Esophagus squamous epithelium (tissue), 5 donors: ENCODE data around the gene SLCO1A2. TPM values are rescaled to one million over a fixed set of nuclear protein-coding genes. Genes with fewer than 3 reads are reported as not detected.

ENCODE experiments used
- DNase-seq: peaks from one replicate; lab custom pipeline; 2025; lab: John Stamatoyannopoulos, UW
- H3K27ac ChIP-seq, 4 donors: fragments of 200-600 bp; sonication (generic); one replicate each; pipeline ENCODE4 v1.5.1; 2016 to 2019; ENCODE audit warnings: mild to moderate bottlenecking in 1 of 4
- H3K27me3 ChIP-seq, 4 donors: fragments of 200-600 bp; sonication (generic); 1 replicate in 3 of 4; 2 replicates in 1 of 4; pipeline versions ENCODE4 v1.5.1 to v1.6.0; 2017 to 2021; ENCODE audit warnings: antibody characterized with exemption in 1 of 4
- H3K36me3 ChIP-seq, 3 donors: fragments of 200-600 bp; sonication (generic); one replicate each; pipeline ENCODE4 v1.5.1; 2016 to 2019
- H3K4me1 ChIP-seq, 3 donors: fragments of 200-600 bp; sonication (generic); one replicate each; pipeline ENCODE4 v1.5.1; 2017 to 2019
- H3K4me3 ChIP-seq, 4 donors: fragments of 200-600 bp; sonication (generic); 1 replicate in 3 of 4; 2 replicates in 1 of 4; pipeline ENCODE4 v1.5.1; 2016 to 2019; ENCODE audit warnings: mild to moderate bottlenecking in 2 of 4, moderate library complexity in 1 of 4
- H3K9me3 ChIP-seq, 3 donors: fragments of 200-600 bp; sonication (generic); one replicate each; pipeline ENCODE4 v1.5.1; 2016 to 2019
- CTCF ChIP-seq, 6 experiments: fragments of 450-650 bp in 4 of 6; fragments of 200-600 bp in 2 of 6; sonication (generic) in 2 of 6; IDR thresholded peaks; one replicate each; pipeline ENCODE4 v1.5.1; 2016 to 2019; ENCODE audit warnings: antibody characterized with exemption in 6 of 6, mild to moderate bottlenecking in 4 of 6, moderate library complexity in 4 of 6
- POLR2A ChIP-seq, 4 donors: fragments of 450-650 bp; IDR thresholded peaks; one replicate each; pipeline ENCODE4 v1.6.1; 2017; ENCODE audit warnings: antibody characterized with exemption in 4 of 4, mild to moderate bottlenecking in 4 of 4, moderate library complexity in 3 of 4
- WGBS, 2 donors: methylation state at CpG; one replicate each; pipeline ENCODE4 v1.1.5; 2018; 5-methylcytosine and 5-hydroxymethylcytosine counted together
- intact Hi-C: fragments of 100-400 bp; cut with DNase I; formaldehyde crosslinking; loops from one replicate; pipeline ENCODE4 v1.15.0; 2022
- total RNA-seq, 4 donors: library from RNA; depleted of rRNA; stranded (reverse); fragments of >200 nt; gene quantifications; one replicate each; pipeline ENCODE4 v1.1.0, GENCODE V29; 2016
- donor health status: DM: yes; HTN: yes; CAD: no.

The SLCO1A2 gene
- total RNA-seq, 4 donors from 2014 or later, result not detected

- no peak overlapping the region for H3K4me3 ChIP-seq
- no peak for TF ChIP-seq CTCF (IDR thresholded peaks at IDR 0.05)
- no peak for TF ChIP-seq POLR2A (IDR thresholded peaks at IDR 0.05)
- intact Hi-C loops, result no loop called here
- no peaks in the 10 kb centered on the region for H3K27me3 ChIP-seq
- H3K27ac ChIP-seq, result no peak overlapping the region
- WGBS, 2 donors, result 56 to 58% methylated on average over 1 of the region's 1 CpG
- H3K36me3 ChIP-seq, result no peaks in the 10 kb centered on the region
- no peaks in the 10 kb centered on the region for H3K4me1 ChIP-seq
- H3K9me3 ChIP-seq, result peaks cover 0 to 13% (median 8%) of the 10 kb centered on the region in 3 donors
- no peak for DNase-seq
Measured at GRCh38 chr12:21330682-21331253, 3.9 kb downstream of the SLCO1A2 start.

- no peaks in the 10 kb centered on the region for H3K4me1 ChIP-seq
- intact Hi-C loops, result no loop called here
- peaks cover 0 to 13% (median 8%) of the 10 kb centered on the region in 3 donors for H3K9me3 ChIP-seq
- TF ChIP-seq POLR2A (IDR thresholded peaks at IDR 0.05), result no peak
- no peaks in the 10 kb centered on the region for H3K36me3 ChIP-seq
- H3K27ac ChIP-seq, result no peak overlapping the region
- DNase-seq, result no peak
- no peak overlapping the region for H3K4me3 ChIP-seq
- no peaks in the 10 kb centered on the region for H3K27me3 ChIP-seq
Measured at GRCh38 chr12:21328578-21328977, 6.1 kb downstream of the SLCO1A2 start.

GRCh38 chr12:21324551-21324950 is 10.2 kb downstream of the SLCO1A2 start:
- Histone ChIP-seq H3K4me3 (no peak overlapping the region), H3K9me3 (peaks cover 0 to 8% (median 8%) of the 10 kb centered on the region in 3 donors), H3K4me1 (no peaks in the 10 kb centered on the region), H3K27ac (no peak overlapping the region), H3K27me3 (no peaks in the 10 kb centered on the region), H3K36me3 (no peaks in the 10 kb centered on the region)
- TF ChIP-seq POLR2A (IDR thresholded peaks at IDR 0.05) (no peak), CTCF (IDR thresholded peaks at IDR 0.05) (no peak)
- 6 to 14% methylated on average over 1 of the region's 1 CpG for WGBS, 2 donors
- no peak for DNase-seq
- intact Hi-C loops, result no loop called here

- DNase-seq, result no peak
Measured at GRCh38 chr12:21323736-21324135, 11.0 kb downstream of the SLCO1A2 start.

GRCh38 chr12:21308785-21309184 is 25.9 kb downstream of the SLCO1A2 start:
- Histone ChIP-seq H3K36me3 (no peaks in the 10 kb centered on the region), H3K27me3 (no peaks in the 10 kb centered on the region), H3K4me3 (no peak overlapping the region), H3K4me1 (no peaks in the 10 kb centered on the region), H3K27ac (no peak overlapping the region), H3K9me3 (no peaks in the 10 kb centered on the region)
- DNase-seq, result no peak
- intact Hi-C loops, result no loop called here
- 33 to 62% methylated on average over 1 of the region's 1 CpG for WGBS, 2 donors
- no peak for TF ChIP-seq POLR2A (IDR thresholded peaks at IDR 0.05)
- TF ChIP-seq CTCF (IDR thresholded peaks at IDR 0.05), result no peak

More at GRCh38 chr12:21323736-21324135, 11.0 kb downstream of the SLCO1A2 start:
- H3K27ac ChIP-seq, result no peak overlapping the region
- H3K4me1 ChIP-seq, result no peaks in the 10 kb centered on the region
- WGBS, 2 donors, result 13 to 20% methylated on average over 2 of the region's 2 CpGs
- TF ChIP-seq CTCF (IDR thresholded peaks at IDR 0.05) (no peak), POLR2A (IDR thresholded peaks at IDR 0.05) (no peak)
- H3K36me3 ChIP-seq, result no peaks in the 10 kb centered on the region
- H3K9me3 ChIP-seq, result peaks cover 0 to 8% (median 8%) of the 10 kb centered on the region in 3 donors
- no peaks in the 10 kb centered on the region for H3K27me3 ChIP-seq
- H3K4me3 ChIP-seq, result no peak overlapping the region
- intact Hi-C loops, result no loop called here

- intact Hi-C loops, result no loop called here
- Histone ChIP-seq H3K4me1 (no peaks in the 10 kb centered on the region), H3K27me3 (no peaks in the 10 kb centered on the region), H3K9me3 (no peaks in the 10 kb centered on the region), H3K4me3 (no peak overlapping the region), H3K27ac (no peak overlapping the region), H3K36me3 (no peaks in the 10 kb centered on the region)
- WGBS, 2 donors, result 70 to 81% methylated on average over 1 of the region's 1 CpG
- DNase-seq, result no peak
- TF ChIP-seq CTCF (IDR thresholded peaks at IDR 0.05) (no peak), POLR2A (IDR thresholded peaks at IDR 0.05) (no peak)
Measured at GRCh38 chr12:21305661-21306060, 29.1 kb downstream of the SLCO1A2 start.
